Hair follicle dermal papilla cell (primary cell): ENCODE measurements around the gene COPS8. TPM values are rescaled to one million over a fixed set of nuclear protein-coding genes. Genes with fewer than 3 reads are reported as not detected.

Experiments
- total RNA-seq: library from RNA; depleted of rRNA; stranded (reverse); fragments of >200 nt; gene quantifications from 2 replicates; pipeline ENCODE4 v1.2.3, GENCODE V29; 2012

COPS8 gene
- 79.2 and 99.6 TPM in 2 replicates for total RNA-seq

GRCh38 chr2:237085248-237086221 lies at the start of gene COPS8:
COPS8 (plus strand) TSS chr2:237085889; CDS start chr2:237085965, 76 bp downstream.

